Kidney (tissue), 14 donors: Measurements from ENCODE around the gene COX7A2. TPM values are rescaled to one million over a fixed set of nuclear protein-coding genes. Genes with fewer than 3 reads are reported as not detected.
A peak's percentile ranks its signal among the peaks of the same experiment; 100 is the strongest.

Source experiments
- DNase-seq, 5 donors: peaks; one replicate each; pipeline ENCODE4 v3.0.0-alpha.2; 2013 to 2020
- FAIRE-seq: peaks from 2 replicates; lab custom pipeline; 2012; peaks lifted over from hg19 to GRCh38; lab: Jason Lieb, UNC
- H3K27ac ChIP-seq, 2 donors: one replicate each; pipeline ENCODE4 v1.7.0; 2013; ENCODE audit warnings: low read depth in 2 of 2, low read length in 2 of 2, inconsistent platforms in 1 of 2
- H3K27me3 ChIP-seq: one replicate; pipeline ENCODE4 v1.7.1; 2013; ENCODE audit warnings: low read length, inconsistent platforms; ENCODE audit not compliant: control insufficient read depth, insufficient read depth
- H3K36me3 ChIP-seq, 3 donors: one replicate each; pipeline versions ENCODE4 v1.7.0 to v1.7.1; 2013; ENCODE audit warnings: low read length in 3 of 3, control low read depth in 1 of 3, inconsistent platforms in 1 of 3; ENCODE audit not compliant: insufficient read depth in 3 of 3, control insufficient read depth in 2 of 3
- H3K4me1 ChIP-seq, 3 donors: one replicate each; pipeline versions ENCODE4 v1.7.0 to v1.7.1; 2013; ENCODE audit warnings: low read length in 3 of 3, inconsistent platforms in 1 of 3, low read depth in 1 of 3; ENCODE audit not compliant: control insufficient read depth in 2 of 3, insufficient read depth in 2 of 3
- H3K4me3 ChIP-seq, 3 donors: one replicate each; pipeline versions ENCODE4 v1.7.0 to v1.8.1; 2013; ENCODE audit warnings: low read length in 3 of 3, control low read depth in 1 of 3, inconsistent platforms in 1 of 3
- H3K9ac ChIP-seq, 3 donors: one replicate each; pipeline versions ENCODE4 v1.7.0 to v1.7.1; 2013; ENCODE audit warnings: low read length in 3 of 3, control low read depth in 1 of 3, inconsistent platforms in 1 of 3
- H3K9me3 ChIP-seq, 3 donors: one replicate each; pipeline versions ENCODE4 v1.7.0 to v1.7.1; 2013; ENCODE audit warnings: low read length in 3 of 3, control low read depth in 1 of 3, inconsistent platforms in 1 of 3; ENCODE audit not compliant: control insufficient read depth in 2 of 3, insufficient read depth in 1 of 3
- CTCF ChIP-seq: IDR thresholded peaks from 3 replicates; pipeline ENCODE4 v1.5.1; 2012; ENCODE audit warnings: mild to moderate bottlenecking, moderate library complexity, borderline replicate concordance; ENCODE audit not compliant: insufficient read depth; ENCODE audit errors: extremely low read depth
- intact Hi-C: fragments of 100-400 bp; cut with DNase I; formaldehyde crosslinking; loops from one replicate; pipeline ENCODE4 v1.11.1; 2022
- polyA plus RNA-seq: library from polyadenylated mRNA; stranded (reverse); fragments of 350-450 nt; fragmentation: Illumina TruSeq; extraction: RNeasy Lipid Tissue Mini Kit (QIAGEN cat#74804); gene quantifications from one replicate; pipeline ENCODE4 v1.2.3, GENCODE V29; 2014; ENCODE audit warnings: low read depth, low replicate concordance; ENCODE audit not compliant: insufficient read depth
- total RNA-seq: library from RNA; stranded (reverse); fragmentation: NEBNext Ultra II Directional; extraction: Animal tissue kit (Norgen Biotek cat#: 25700); gene quantifications from one replicate; pipeline ENCODE4 v1.2.1, GENCODE V29; 2021
- donor health status: control.
- donor health status: control.
- donor health status: control.
- donor health status: control.
- donor health status: control.
- donor health status: DM: yes; HTN: yes; CAD: no.
- donor health status: Normal renal cell carcinoma (clear cell type).

COX7A2 gene
- total and polyA plus RNA-seq, 2 donors from 2014 or later, result 315 to 812 TPM

DNA sequence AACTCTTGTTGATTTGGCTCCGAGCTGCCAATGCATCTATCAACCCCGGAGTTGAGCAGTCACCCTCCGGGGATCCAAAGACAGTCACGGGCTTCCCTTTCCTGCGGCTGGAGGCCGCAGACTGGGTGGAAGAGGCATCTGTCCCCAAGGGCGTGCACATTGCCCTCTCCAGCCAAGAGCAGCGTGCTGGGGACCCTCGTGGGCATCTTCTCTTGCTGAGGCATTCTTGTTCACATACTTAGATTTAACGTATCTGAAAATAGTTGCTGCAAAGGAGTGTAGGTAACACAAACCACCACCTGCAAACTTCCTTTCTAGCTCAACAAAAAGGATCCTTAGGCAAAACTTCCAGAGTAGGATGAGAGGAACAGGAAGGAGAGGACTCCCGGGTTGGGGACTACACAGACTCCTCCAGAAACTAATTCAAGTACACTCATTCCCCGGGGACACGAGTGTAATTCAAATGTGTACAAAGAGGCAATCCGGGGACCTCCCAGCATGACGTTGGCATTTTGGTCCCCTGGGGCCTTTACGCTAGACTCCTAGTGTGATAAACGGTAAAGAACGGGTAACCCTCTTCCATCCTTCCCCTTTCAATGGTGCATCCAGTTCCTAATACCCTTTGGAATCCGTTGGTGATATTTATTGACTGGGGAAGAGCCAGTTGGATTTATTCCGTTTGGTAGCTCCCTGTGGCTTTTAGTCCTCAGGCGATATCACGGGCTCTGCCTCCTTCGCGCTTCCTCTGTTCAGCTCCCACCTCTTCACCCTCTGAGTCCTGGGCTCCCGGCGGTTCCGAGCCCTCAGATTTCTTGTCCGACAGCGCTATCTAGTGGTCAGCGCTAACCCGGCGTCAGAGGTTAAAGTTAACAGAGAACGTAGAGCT lies 35.1 kb downstream of the COX7A2 start:
- DNase-seq (peak; percentile 89 to 94 (median 93)), FAIRE-seq (peak; percentile 54)
- peak overlapping the region in 1 of 3 donors; percentile 14 for H3K9ac ChIP-seq
- H3K9me3 ChIP-seq, result no peaks in the 10 kb centered on the region
- intact Hi-C loops, result loop anchor here (5.0 kb wide), 1 partner anchor 1471 kb away; no protein-coding TSS in a partner anchor
- H3K27ac ChIP-seq, result peak overlapping the region in 1 of 2 donors; percentile 48
- H3K36me3 ChIP-seq, result no peaks in the 10 kb centered on the region
- TF ChIP-seq CTCF, result peak; percentile 92
- H3K4me1 ChIP-seq, result peaks cover 0 to 16% (median 8%) of the 10 kb centered on the region in 3 donors
- H3K27me3 ChIP-seq, result peaks cover 7% of the 10 kb centered on the region
- peak overlapping the region; percentile 18 to 42 (median 30) for H3K4me3 ChIP-seq

GRCh38 chr6:75206576-75207342 lies 36.8 kb downstream of the COX7A2 start:
- Histone ChIP-seq H3K9me3 (no peaks in the 10 kb centered on the region), H3K36me3 (no peaks in the 10 kb centered on the region), H3K4me3 (peak overlapping the region; percentile 56 to 71 (median 70)), H3K27ac (peak overlapping the region in 1 of 2 donors; percentile 79), H3K4me1 (peaks cover 0 to 17% (median 5%) of the 10 kb centered on the region in 3 donors), H3K9ac (peak overlapping the region in 2 of 3 donors; percentile 20 to 69), H3K27me3 (peaks cover 9% of the 10 kb centered on the region)
- intact Hi-C loops, result loop anchor here (5.0 kb wide), 1 partner anchor 1469 kb away; no protein-coding TSS in a partner anchor
- no peak for TF ChIP-seq CTCF
- DNase-seq (peak in 3 of 5 donors; percentile 24 to 70 (median 51)), FAIRE-seq (no peak)

GRCh38 chr6:75205776-75206575 lies 37.6 kb downstream of the COX7A2 start, which contains the start of gene COL12A1:
COL12A1 (minus strand) TSS chr6:75206053; CDS start chr6:75202792, 3,261 bp downstream.
- FAIRE-seq (no peak), DNase-seq (peak; percentile 74 to 94 (median 82))
- peak within 1 kb of the TSS in 2 of 3 donors; percentile 65 to 69 for H3K9ac ChIP-seq
- intact Hi-C loops, result loop anchor here (5.0 kb wide), 1 partner anchor 1469 kb away; no protein-coding TSS in a partner anchor
- TF ChIP-seq CTCF, result no peak
- peaks cover 0 to 16% (median 4%) of the 10 kb centered on the region in 3 donors for H3K4me1 ChIP-seq
- H3K27me3 ChIP-seq, result peaks cover 9% of the 10 kb centered on the region
- H3K27ac ChIP-seq, result peak within 1 kb of the TSS; percentile 79 to 83
- H3K4me3 ChIP-seq, result peak within 1 kb of the TSS; percentile 56 to 77 (median 70)
- H3K9me3 ChIP-seq, result no peaks in the 10 kb centered on the region
- H3K36me3 ChIP-seq, result no peaks in the 10 kb centered on the region
